ENCODE results near the gene EXOC4.
"Not testable (repeated sequence)": the region's sequence is repeated elsewhere in the genome, so short reads cannot be mapped to it uniquely, and the experiment has no call there.

The EXOC4 gene

GRCh38 chr7:133985300-133985699 is 732.4 kb downstream of the EXOC4 start:
- DNase-seq (ENCODE audit: low read depth) = no peak

GRCh38 chr7:133987582-133987981 is 734.7 kb downstream of the EXOC4 start:
- no peak for DNase-seq (ENCODE audit: low read depth)

GRCh38 chr7:133993547-133993946 is 740.7 kb downstream of the EXOC4 start:
- DNase-seq (ENCODE audit: low read depth) = no peak

- DNase-seq (ENCODE audit: low read depth) = not testable (repeated sequence)
These were observed 741.2 kb downstream of the EXOC4 start for GRCh38 chr7:133994100-133994499.

- no peak for DNase-seq (ENCODE audit: low read depth)
These were observed 744.6 kb downstream of the EXOC4 start for GRCh38 chr7:133997463-133997862.

GRCh38 chr7:133999178-133999577 is 746.3 kb downstream of the EXOC4 start:
- no peak for DNase-seq (ENCODE audit: low read depth)

- no peak for DNase-seq (ENCODE audit: low read depth)
These were observed 752.1 kb downstream of the EXOC4 start for GRCh38 chr7:134004829-134005505.

- no peak for DNase-seq (ENCODE audit: low read depth)
These were observed 756.6 kb downstream of the EXOC4 start for GRCh38 chr7:134009314-134010110.

GRCh38 chr7:134013249-134013648 is 760.4 kb downstream of the EXOC4 start:
- no peak for DNase-seq (ENCODE audit: low read depth)

GRCh38 chr7:134014935-134015334 is 762.1 kb downstream of the EXOC4 start:
- no peak for DNase-seq (ENCODE audit: low read depth)

- DNase-seq (ENCODE audit: low read depth) = no peak
These were observed 763.5 kb downstream of the EXOC4 start for GRCh38 chr7:134016223-134016941.

- DNase-seq (ENCODE audit: low read depth) = no peak
These were observed 764.0 kb downstream of the EXOC4 start for GRCh38 chr7:134016942-134017303.

GRCh38 chr7:134018306-134018705 is 765.4 kb downstream of the EXOC4 start:
- DNase-seq (ENCODE audit: low read depth) = no peak

- no peak for DNase-seq (ENCODE audit: low read depth)
These were observed 766.4 kb downstream of the EXOC4 start for GRCh38 chr7:134019251-134019650.

GRCh38 chr7:134021836-134022235 is 769.0 kb downstream of the EXOC4 start:
- DNase-seq (ENCODE audit: low read depth) = no peak

GRCh38 chr7:134022286-134022911 is 769.5 kb downstream of the EXOC4 start:
- no peak for DNase-seq (ENCODE audit: low read depth)

- no peak for DNase-seq (ENCODE audit: low read depth)
These were observed 771.9 kb downstream of the EXOC4 start for GRCh38 chr7:134024739-134025138.

GRCh38 chr7:134028853-134029252 is 776.0 kb downstream of the EXOC4 start:
- no peak for DNase-seq (ENCODE audit: low read depth)

GRCh38 chr7:134029743-134030142 is 776.9 kb downstream of the EXOC4 start:
- DNase-seq (ENCODE audit: low read depth) = no peak

GRCh38 chr7:134030460-134030865 is 777.6 kb downstream of the EXOC4 start:
- DNase-seq (ENCODE audit: low read depth) = no peak

- no peak for DNase-seq (ENCODE audit: low read depth)
These were observed 779.1 kb downstream of the EXOC4 start for GRCh38 chr7:134031835-134032617.

GRCh38 chr7:134034652-134035051 is 781.8 kb downstream of the EXOC4 start:
- DNase-seq (ENCODE audit: low read depth) = no peak

Measured in HS-27A (cell line).